Stimulated activated CD8-positive, alpha-beta memory T cell treated with anti-CD3 and anti-CD28 coated beads, Interleukin-12 subunit alpha, Interleukin-12 subunit beta, amount 100 ng/mL, for 24 hours (primary cell): ENCODE results near the gene HSPA4.
"Not testable (repeated sequence)": the region's sequence is repeated elsewhere in the genome, so short reads cannot be mapped to it uniquely, and the experiment has no call there.

Experiments used
- DNase-seq: peaks from one replicate; pipeline ENCODE4 v3.0.0-alpha.2; 2020; ENCODE audit errors: extremely low read depth

HSPA4 gene

DNA sequence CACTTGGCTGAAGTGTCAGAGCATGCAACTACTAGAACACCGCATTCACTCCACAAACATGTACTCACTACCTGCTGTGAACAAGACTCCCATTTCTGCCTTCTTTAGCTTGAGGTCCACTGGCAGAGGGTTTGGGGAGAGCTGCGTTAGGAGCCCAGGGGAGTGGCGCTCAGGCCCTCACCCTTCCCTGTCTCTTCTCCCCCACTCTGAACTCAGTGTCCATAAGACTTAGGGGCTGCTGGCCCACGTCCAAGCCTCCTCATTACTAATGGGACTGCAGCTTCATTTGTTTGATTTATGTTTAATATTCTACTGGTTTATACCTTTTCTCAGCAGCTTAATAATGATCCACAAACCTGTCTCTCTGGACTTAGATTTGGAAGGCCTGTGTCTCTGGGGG, 70.9 kb downstream of the HSPA4 start:
- no peak for DNase-seq

- DNase-seq = no peak
Observed at GRCh38 chr5:133123297-133123696, 71.5 kb downstream of the HSPA4 start.

- no peak for DNase-seq
Observed at GRCh38 chr5:133124891-133125290, 73.1 kb downstream of the HSPA4 start.

GRCh38 chr5:133128066-133128465, 76.3 kb downstream of the HSPA4 start:
- DNase-seq = no peak

- no peak for DNase-seq
Observed at GRCh38 chr5:133129289-133129688, 77.5 kb downstream of the HSPA4 start.

- no peak for DNase-seq
Observed at GRCh38 chr5:133129950-133130349, 78.1 kb downstream of the HSPA4 start.

- DNase-seq = no peak
Observed at GRCh38 chr5:133130387-133131118, 78.7 kb downstream of the HSPA4 start.

DNA sequence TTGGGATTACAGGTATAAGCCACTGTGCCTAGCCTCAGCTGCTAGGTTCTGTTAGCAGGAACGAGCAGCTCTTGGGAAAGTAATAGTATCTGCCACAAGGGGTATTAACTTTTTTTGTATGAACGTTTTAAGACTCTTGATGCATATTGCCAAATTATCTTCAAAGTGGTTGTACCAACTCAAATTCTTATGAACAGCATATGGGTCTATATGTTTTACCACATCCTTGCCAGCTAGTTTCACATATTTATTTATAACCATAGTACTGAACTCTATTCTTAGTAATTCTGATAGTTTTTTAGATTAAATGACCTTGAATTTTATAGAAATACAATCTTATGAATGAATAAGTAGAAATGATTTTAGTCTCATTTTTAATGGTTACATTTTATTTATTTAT, 80.9 kb downstream of the HSPA4 start:
- no peak for DNase-seq

DNA sequence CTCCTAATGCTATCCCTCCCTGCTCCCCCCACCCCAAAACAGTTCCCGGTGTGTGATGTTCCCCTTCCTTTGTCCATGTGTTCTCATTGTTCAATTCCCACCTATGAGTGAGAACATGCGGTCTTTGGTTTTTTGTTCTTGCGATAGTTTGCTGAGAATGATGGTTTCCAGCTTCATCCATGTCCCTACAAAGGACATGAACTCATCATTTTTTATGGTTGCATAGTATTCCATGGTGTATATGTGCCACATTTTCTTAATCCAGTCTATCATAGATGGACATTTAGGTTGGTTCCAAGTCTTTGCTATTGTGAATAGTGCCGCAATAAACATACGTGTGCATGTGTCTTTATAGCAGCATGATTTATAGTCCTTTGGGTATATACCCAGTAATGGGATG, 81.4 kb downstream of the HSPA4 start:
- not testable (repeated sequence) for DNase-seq

DNA sequence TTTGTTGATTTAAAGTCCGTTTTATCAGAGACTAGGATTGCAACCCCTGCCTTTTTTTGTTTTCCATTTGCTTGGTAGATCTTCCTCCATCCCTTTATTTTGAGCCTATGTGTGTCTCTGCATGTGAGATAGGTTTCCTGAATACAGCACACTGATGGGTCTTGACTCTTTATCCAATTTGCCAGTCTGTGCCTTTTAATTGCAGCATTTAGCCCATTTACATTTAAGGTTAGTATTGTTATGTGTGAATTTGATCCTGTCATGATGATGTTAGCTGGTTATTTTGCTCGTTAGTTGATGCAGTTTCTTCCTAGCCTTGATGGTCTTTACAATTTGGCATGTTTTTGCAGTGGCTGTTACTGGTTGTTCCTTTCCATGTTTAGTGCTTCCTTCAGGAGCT, 85.1 kb downstream of the HSPA4 start:
- DNase-seq = not testable (repeated sequence)

DNA sequence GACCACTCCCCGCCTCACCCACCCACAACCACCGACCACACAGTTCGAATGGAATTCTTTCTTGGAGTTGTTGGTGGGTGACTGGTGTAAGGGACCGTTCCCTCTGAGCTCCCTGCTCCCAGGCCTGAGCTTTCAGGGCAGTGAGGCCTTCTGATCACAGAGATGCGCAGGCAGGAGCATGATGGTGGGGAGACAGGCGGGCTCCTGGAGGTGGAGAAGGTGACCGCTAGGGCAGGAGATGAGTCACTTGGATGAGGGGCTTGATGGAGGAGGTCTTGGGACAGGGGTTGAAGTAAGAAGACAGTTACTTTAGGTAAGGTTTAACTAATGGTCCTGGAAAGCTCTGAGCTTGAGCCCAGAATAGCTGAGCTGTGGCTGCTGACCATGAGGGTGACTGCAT, 88.5 kb downstream of the HSPA4 start:
- DNase-seq = no peak

GRCh38 chr5:133141746-133142145, 89.9 kb downstream of the HSPA4 start:
- no peak for DNase-seq

- DNase-seq = no peak
Observed at GRCh38 chr5:133142782-133143181, 91.0 kb downstream of the HSPA4 start.

- no peak for DNase-seq
Observed at GRCh38 chr5:133144245-133144981, 92.6 kb downstream of the HSPA4 start.

DNA sequence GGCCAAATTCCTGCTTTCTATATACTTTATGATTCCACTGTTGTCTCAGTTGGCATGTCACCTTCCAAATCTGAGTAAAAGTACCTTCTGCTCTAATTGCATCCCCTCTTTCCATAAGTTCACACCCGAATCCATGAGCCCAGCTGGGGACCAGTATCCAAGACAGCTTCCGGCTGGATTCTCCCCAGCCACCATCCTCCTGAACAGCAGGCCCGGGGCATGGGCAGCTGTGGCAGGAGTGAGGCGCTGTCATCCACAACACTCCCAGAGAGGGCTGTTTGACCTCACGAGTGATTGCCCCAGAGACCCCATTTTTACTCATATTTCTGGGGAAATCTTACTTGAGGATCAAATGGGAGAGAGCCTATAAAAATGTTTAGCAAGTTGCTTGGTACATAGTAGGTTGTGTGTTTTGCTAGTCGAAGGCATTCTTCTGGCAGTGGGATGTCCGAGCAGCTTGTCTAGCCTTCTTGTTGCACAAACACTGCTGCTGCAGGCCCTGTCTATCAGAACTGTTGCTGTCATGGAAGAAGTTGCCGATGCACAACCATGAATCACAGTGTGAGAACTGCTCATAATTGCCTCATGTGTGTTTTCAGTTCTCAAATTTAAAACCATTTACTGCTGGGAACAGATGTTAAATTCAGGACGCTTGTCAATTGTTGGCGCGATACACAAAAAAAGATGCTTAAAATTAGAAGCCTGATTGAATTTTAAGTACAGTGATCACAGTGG, 93.8 kb downstream of the HSPA4 start:
- no peak for DNase-seq

- DNase-seq = no peak
Observed at GRCh38 chr5:133147411-133147810, 95.6 kb downstream of the HSPA4 start.

- no peak for DNase-seq
Observed at GRCh38 chr5:133147815-133148567, 96.2 kb downstream of the HSPA4 start.

DNA sequence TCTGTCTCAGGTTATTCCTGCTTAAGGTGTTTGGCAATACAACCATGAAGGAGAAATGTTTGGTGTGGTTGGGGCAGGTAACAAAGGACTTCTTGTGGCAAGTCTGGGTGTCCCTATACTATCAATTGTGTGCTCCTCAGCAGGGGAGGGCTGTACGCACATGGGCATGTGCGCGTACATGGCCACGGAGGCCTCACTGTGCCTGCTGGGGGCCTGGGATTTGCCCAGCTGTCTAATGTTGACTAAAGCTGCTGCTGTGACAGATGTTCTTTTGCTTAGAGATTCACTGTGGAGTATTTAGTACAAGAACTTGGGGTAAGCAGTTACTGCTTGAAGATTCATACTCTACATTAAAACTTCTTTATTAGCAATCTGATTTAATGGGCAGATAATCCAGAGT, 97.5 kb downstream of the HSPA4 start:
- no peak for DNase-seq

GRCh38 chr5:133150909-133151544, 99.2 kb downstream of the HSPA4 start:
- DNase-seq = no peak

- DNase-seq = no peak
Observed at GRCh38 chr5:133154274-133155075, 102.7 kb downstream of the HSPA4 start.
